Activated CD8-positive, alpha-beta memory T cell treated with anti-CD3 and anti-CD28 coated beads, Interleukin-2, amount 10 ng/mL, durations not matched to agents 7 days and 5 days (primary cell): ENCODE results near the gene TCF3. TPM values are rescaled to one million over a fixed set of nuclear protein-coding genes. Genes with fewer than 3 reads are reported as not detected.

Experiments used
- ATAC-seq: fragments of 150-1000 bp; cut with Tn5 transposase; one replicate; pipeline ENCODE4 v1.10.0; 2021; ENCODE audit warnings: moderate library complexity
- CTCF ChIA-PET: fragments of 350-600 bp; sonication (Branson Sonifier 250); formaldehyde crosslinking; loops from one replicate; lab custom pipeline; 2021; ENCODE audit warnings: antibody characterized with exemption; lab: Charles Lee
- DNase-seq: peaks from one replicate; pipeline ENCODE4 v3.0.0-alpha.2; 2020
- H3K27ac Mint-ChIP-seq: one replicate; pipeline ENCODE4 v1.8.0; 2021; ENCODE audit warnings: mild to moderate bottlenecking, mixed read lengths
- H3K27me3 Mint-ChIP-seq: one replicate; pipeline ENCODE4 v1.8.0; 2021; ENCODE audit warnings: mixed read lengths
- H3K36me3 Mint-ChIP-seq: one replicate; pipeline ENCODE4 v1.8.0; 2021; ENCODE audit warnings: mild to moderate bottlenecking, mixed read lengths
- H3K4me1 Mint-ChIP-seq: one replicate; pipeline ENCODE4 v1.8.0; 2021; ENCODE audit warnings: mixed read lengths
- H3K4me3 Mint-ChIP-seq: one replicate; pipeline ENCODE4 v1.8.0; 2021; ENCODE audit warnings: mild to moderate bottlenecking, moderate library complexity, mixed read lengths
- H3K9me3 Mint-ChIP-seq: one replicate; pipeline ENCODE4 v1.8.0; 2022; ENCODE audit warnings: low read depth, mixed read lengths
- total RNA-seq, 2 experiments: library from RNA; stranded (reverse); gene quantifications; one replicate each; pipeline ENCODE4 v1.2.3, GENCODE V29; 2021

Gene TCF3
- total RNA-seq, 2 experiments from 2014 or later = 116 to 124 TPM

DNA sequence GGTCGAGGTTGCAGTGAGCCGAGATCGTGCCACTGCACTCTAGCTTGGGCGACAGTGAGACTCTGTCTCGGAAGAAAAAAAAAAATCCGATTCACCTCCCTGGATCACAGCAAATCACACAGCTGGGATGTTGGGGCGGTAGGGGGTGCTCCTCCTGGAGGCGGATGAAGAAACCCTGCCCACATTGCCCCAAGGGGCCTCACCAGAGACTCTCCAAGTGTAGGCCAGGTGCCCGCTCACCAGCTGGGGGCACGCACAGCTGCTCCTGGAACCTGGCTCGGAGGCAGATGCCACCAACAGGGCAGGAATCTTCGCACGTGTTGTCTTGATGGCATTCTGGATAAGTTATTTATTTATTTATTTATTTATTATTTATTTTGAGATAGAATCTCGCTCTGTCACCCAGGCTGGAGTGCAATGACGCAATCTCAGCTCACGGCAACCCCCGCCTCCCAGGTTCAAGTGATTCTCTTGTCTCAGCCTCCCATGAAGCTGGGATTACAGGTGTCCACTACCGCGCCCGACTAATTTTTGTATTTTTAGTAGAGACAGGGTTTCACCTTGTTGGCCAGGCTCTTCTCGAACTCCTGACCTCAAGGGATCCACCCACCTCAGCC, 50.2 kb downstream of the TCF3 start:
- no peak overlapping the region for H3K4me3 Mint-ChIP-seq
- CTCF ChIA-PET = interaction anchor here (2.3 to 2.5 kb wide), 2 partner anchors 9 to 12 kb away, joined by 5 to 6 read pairs; partner anchors contain the start of gene MBD3
- H3K9me3 Mint-ChIP-seq = no peaks in the 10 kb centered on the region
- ATAC-seq = no peak
- no peak for DNase-seq
- no peak overlapping the region for H3K27ac Mint-ChIP-seq
- peaks cover 21% of the 10 kb centered on the region for H3K36me3 Mint-ChIP-seq
- H3K4me1 Mint-ChIP-seq = peaks cover 39% of the 10 kb centered on the region
- H3K27me3 Mint-ChIP-seq = no peaks in the 10 kb centered on the region

DNA sequence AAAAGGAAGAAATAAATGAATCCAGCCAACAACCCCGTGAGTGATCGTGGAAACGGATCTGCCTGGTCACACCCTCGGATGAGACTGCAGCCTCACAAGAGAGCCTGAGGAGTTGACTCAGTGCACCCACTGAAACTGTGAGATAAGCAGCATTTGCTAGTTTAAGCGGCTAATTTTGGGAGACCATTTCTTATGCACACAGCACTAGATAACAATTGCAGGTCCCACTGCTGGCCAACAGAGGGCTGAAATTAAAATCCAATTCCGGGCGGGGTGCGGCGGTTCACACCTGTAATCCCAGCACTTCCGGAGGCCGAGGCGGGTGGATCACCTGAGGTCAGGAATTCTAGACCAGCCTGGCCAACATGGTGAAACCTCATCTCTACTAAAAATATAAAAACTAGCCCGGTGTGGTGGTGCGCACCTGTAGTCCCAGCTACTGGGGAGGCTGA, 50.8 kb downstream of the TCF3 start:
- H3K27me3 Mint-ChIP-seq = no peaks in the 10 kb centered on the region
- H3K4me3 Mint-ChIP-seq = no peak overlapping the region
- CTCF ChIA-PET = interaction anchor here (2.3 to 2.5 kb wide), 2 partner anchors 8 to 11 kb away, joined by 5 to 6 read pairs; partner anchors contain the start of gene MBD3
- peaks cover 23% of the 10 kb centered on the region for H3K36me3 Mint-ChIP-seq
- no peaks in the 10 kb centered on the region for H3K9me3 Mint-ChIP-seq
- DNase-seq = no peak
- H3K27ac Mint-ChIP-seq = no peak overlapping the region
- ATAC-seq = no peak
- peaks cover 36% of the 10 kb centered on the region for H3K4me1 Mint-ChIP-seq

DNA sequence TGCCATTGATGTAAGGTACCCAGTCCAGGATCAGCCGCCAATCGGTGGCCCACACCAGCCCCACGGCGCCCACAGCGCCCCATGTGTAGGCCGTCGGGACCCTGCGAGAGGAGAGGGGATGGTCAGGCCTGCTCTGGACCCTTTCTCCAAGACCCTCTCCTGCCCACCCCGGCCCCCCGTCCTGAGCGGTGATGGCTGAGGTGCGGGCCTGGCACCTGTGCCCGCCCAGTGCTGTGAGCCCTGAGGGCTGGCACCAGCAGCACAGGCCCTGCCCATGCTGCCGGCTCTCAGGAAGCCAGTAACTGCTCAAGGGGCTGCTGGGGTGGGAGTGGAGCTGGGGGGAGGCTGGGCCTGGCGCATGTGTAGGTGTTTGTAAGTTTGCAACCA, 53.0 kb downstream of the TCF3 start:
- DNase-seq (no peak), ATAC-seq (no peak)
- CTCF ChIA-PET = no interaction called here
- H3K9me3 Mint-ChIP-seq = no peaks in the 10 kb centered on the region
- H3K4me3 Mint-ChIP-seq = no peak overlapping the region
- peaks cover 26% of the 10 kb centered on the region for H3K4me1 Mint-ChIP-seq
- H3K27me3 Mint-ChIP-seq = no peaks in the 10 kb centered on the region
- H3K36me3 Mint-ChIP-seq = peaks cover 25% of the 10 kb centered on the region
- no peak overlapping the region for H3K27ac Mint-ChIP-seq

DNA sequence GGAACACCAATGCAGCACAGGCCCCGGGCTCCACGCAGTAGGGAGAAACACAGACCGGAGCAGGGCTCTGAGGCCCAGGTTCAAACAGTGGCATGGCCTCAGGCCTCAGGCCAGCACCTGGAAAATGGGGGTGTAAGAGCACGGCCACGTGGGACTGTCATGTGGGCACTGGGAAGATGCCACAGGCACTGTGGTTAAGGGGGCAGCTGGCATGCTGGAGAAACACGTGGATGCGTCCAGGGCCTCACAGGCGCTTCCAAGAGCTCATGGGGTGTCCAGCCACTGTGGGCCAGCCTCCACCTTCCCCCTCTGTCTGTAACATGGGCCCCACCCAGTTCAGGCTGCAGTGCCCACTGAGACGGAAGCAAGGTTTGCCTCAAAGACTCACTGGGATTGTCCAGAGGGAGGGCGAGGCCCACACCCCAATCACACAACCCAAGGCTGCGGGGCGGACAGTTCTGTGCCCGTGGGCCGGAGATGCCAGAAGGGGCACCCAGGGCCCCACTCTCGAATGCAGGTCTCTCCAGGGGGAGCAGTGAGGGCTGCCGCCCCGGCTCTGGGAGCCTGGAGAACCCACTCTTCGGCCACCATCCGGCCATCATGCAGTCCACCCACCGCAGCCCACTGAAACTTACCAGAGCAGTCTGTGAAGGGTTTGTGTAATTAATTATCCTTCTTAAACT, 53.5 kb downstream of the TCF3 start:
- no peak for DNase-seq
- Mint-ChIP-seq H3K9me3 (no peaks in the 10 kb centered on the region), H3K4me1 (peaks cover 21% of the 10 kb centered on the region), H3K27ac (no peak overlapping the region), H3K4me3 (no peak overlapping the region), H3K27me3 (no peaks in the 10 kb centered on the region), H3K36me3 (peaks cover 25% of the 10 kb centered on the region)
- no peak for ATAC-seq
- CTCF ChIA-PET = no interaction called here

DNA sequence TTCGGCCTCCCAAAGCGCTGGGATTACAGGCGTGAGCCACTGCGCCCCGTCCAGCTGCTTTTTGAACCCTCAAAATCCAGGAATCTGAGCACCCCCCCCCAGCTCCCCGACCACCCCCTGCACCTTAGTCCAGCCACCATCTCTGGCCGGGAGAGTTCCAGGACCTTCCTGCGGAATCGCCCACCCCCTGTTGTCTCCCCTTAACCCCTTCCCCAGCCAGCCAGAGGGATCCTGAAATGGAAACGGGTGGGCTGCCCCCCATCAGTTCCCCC, 59.0 kb downstream of the TCF3 start:
- Mint-ChIP-seq H3K27ac (peak overlapping the region; percentile 83), H3K4me3 (peak overlapping the region; percentile 85)
- CTCF ChIA-PET = interaction anchor here (0.6 to 2.8 kb wide), 6 partner anchors 8 to 48 kb away, joined by 3 to 20 read pairs (median 5); partner anchors contain the start of gene UQCR11

DNA sequence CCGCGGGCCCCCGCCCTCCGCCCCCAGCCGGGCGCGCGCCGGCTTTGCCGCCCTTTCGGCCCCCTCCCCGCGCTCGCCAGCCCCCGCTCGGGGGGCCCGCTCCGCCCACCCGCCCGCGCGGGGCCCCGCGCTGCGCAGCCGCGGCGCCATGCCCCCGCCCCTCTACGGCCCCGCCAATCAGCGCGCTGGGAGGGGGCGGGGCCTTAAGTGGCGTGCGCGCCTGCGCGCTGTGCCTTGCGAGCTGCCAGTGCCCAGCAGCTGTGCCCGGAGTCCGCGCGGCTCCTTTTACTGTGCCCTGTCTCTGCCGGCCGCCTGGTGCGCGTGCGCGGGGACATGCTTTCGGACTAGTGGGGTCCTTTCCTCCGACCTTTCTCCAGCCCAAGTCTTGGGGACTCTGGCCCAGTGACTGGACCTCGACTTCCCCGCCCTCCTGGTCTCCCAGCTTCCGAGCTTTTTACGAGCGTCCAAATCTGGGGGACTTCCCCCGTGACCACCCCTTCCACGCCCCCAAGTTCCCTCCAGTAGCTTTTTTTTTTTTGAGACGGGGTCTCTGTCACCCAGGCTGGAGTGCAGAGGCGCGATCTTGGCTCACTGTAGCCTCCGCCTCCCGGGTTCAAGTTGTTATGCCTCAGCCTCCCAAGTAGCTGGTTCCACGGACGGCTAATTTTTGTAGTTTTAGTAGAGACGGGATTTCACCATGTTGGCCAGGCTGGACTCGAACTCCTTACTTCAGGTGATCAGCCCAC, 59.5 kb downstream of the TCF3 start, which contains the start of gene MBD3:
TSS of gene MBD3 (minus strand) at position 111 of the 746 bp plus-strand sequence. CDS start 234 bp downstream, outside the sequence.
- H3K36me3 Mint-ChIP-seq = peaks cover 13% of the 10 kb centered on the region
- H3K4me1 Mint-ChIP-seq = peaks cover 19% of the 10 kb centered on the region
- no peaks in the 10 kb centered on the region for H3K9me3 Mint-ChIP-seq
- peak within 1 kb of the TSS; percentile 89 for H3K27ac Mint-ChIP-seq
- H3K4me3 Mint-ChIP-seq = peak within 1 kb of the TSS; percentile 88
- CTCF ChIA-PET = interaction anchor here (0.6 to 2.8 kb wide), 8 partner anchors 9 to 79 kb away, joined by 3 to 20 read pairs (median 4); partner anchors contain the start of gene UQCR11
- ATAC-seq = peak; percentile 83
- no peaks in the 10 kb centered on the region for H3K27me3 Mint-ChIP-seq
- peak; percentile 91 for DNase-seq

More for the DNA sequence above, 59.0 kb downstream of the TCF3 start:
- Mint-ChIP-seq H3K9me3 (no peaks in the 10 kb centered on the region), H3K27me3 (no peaks in the 10 kb centered on the region), H3K4me1 (peaks cover 18% of the 10 kb centered on the region), H3K36me3 (peaks cover 14% of the 10 kb centered on the region)
- ATAC-seq (no peak), DNase-seq (no peak)

DNA sequence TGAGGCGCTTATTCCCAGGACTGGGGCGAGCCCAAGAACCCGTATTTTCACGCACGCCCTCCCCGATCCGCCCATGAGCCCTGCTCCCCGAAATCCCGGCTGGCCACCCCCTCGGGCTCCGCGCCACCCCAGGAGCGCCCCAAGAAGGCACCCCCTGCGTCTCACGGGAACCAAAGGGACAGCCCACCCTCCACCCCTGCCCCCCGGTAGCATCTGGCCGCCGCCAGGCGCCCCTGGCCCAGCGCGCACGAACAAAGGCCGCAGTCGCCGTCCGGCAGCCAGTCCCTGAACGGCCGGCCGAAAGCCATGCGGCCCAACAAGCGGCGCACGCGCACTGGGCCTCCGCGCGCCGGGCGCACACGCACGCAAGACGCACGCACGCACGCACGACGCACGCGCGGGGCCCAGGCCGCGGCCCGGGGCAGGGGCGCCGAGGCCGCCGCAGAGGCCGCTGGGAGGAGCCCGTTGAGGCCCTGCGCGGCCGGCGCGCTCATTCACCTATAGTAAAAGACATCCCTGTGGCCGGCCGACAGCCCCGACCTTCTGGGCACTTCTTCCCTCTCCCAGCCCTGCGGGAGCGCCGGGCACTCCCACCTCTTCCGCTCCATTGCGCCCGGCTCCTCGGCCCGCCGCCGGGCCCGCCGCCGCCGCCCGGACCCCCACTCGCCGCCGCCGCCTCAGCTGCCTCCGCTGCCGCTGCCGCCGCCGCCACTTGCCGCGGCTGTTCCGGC, 60.2 kb downstream of the TCF3 start:
- H3K9me3 Mint-ChIP-seq = no peaks in the 10 kb centered on the region
- H3K27ac Mint-ChIP-seq = peak overlapping the region; percentile 89
- DNase-seq = peak; percentile 86
- CTCF ChIA-PET = interaction anchor here (0.9 to 2.9 kb wide), 6 partner anchors 13 to 80 kb away, joined by 3 to 20 read pairs (median 8); partner anchors contain the start of gene UQCR11
- peaks cover 6% of the 10 kb centered on the region for H3K36me3 Mint-ChIP-seq
- peak overlapping the region; percentile 88 for H3K4me3 Mint-ChIP-seq
- H3K4me1 Mint-ChIP-seq = peaks cover 21% of the 10 kb centered on the region
- H3K27me3 Mint-ChIP-seq = no peaks in the 10 kb centered on the region
- peak; percentile 84 for ATAC-seq

DNA sequence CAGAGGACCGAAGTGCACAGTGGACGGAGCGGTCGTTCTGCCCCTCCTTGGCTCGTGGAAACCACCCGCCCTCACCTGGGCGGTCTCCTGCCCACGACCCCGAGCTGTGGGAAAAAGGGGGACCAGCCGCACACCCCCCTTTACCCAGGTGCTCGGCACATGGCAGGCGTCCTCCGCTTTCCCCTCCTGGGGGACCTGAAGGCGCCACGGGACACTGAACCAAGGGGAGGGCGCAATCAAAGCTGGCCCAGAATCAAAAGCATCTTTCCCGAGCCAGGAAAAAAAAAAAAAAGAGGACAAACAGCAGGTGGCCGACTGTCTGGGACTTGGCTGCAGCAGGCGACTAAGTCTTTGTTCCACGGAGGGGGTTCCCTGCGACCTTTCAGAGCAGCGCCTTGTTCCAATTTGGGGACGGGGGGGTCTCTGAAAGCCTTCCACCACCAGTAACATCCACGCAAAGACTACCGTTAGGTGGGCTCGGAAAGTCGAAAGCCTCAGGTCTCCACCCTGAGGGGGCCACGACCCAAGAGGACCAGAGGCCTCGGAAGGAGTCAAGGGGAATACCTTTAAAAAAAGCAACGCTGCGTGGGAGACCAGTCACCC, 60.9 kb downstream of the TCF3 start:
- Mint-ChIP-seq H3K9me3 (no peaks in the 10 kb centered on the region), H3K27me3 (no peaks in the 10 kb centered on the region), H3K4me3 (peak overlapping the region; percentile 88), H3K4me1 (peaks cover 21% of the 10 kb centered on the region), H3K27ac (peak overlapping the region; percentile 89), H3K36me3 (peaks cover 4% of the 10 kb centered on the region)
- ATAC-seq (no peak), DNase-seq (peak; percentile 47)
- CTCF ChIA-PET = interaction anchor here (0.6 to 2.9 kb wide), 11 partner anchors 10 to 245 kb away, joined by 3 to 11 read pairs (median 5); partner anchors contain the start of genes MEX3D and UQCR11

DNA sequence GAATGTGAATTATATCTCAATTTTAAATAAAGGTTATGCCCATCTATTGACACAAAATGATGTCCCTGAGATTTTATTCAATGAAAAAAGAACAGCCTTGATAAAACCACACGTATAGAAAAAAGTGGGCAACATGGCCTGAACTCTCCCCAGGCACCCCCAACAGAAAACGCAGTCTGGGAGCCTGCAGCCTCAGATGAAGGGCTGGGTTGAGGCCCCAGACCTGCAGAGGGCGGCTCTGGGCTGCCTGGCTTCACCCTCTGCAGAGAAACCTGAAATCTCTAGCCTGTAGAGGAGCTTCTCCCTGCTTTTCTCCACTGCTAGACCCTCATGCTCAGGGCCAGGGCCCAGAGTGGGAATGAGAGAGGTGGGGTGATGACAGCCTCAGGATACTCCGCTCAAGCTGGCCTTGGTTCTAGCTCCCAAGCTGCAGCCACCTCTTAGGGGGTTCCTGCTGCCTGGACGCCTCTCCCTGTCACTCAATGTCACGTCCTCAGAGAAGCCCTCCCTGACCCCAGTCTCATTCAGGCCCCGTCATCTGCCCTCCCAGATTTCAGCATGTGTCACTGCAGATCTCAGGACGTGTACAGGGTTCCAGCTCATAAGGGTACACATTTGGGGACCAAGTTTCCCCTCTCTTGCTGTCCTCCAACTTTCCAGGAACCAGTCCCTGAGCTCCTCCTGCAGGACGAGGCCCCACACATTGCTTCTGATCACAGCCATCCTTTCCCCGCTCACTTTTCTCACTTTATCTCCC, 61.6 kb downstream of the TCF3 start:
- ATAC-seq = peak; percentile 15
- H3K9me3 Mint-ChIP-seq = no peaks in the 10 kb centered on the region
- peak; percentile 65 for DNase-seq
- CTCF ChIA-PET = interaction anchor here (0.6 to 2.9 kb wide), 11 partner anchors 10 to 246 kb away, joined by 3 to 11 read pairs (median 5); partner anchors contain the start of genes MEX3D and UQCR11
- no peaks in the 10 kb centered on the region for H3K27me3 Mint-ChIP-seq
- H3K4me3 Mint-ChIP-seq = peak overlapping the region; percentile 88
- peak overlapping the region; percentile 89 for H3K27ac Mint-ChIP-seq
- peaks cover 21% of the 10 kb centered on the region for H3K4me1 Mint-ChIP-seq
- H3K36me3 Mint-ChIP-seq = peaks cover 8% of the 10 kb centered on the region

DNA sequence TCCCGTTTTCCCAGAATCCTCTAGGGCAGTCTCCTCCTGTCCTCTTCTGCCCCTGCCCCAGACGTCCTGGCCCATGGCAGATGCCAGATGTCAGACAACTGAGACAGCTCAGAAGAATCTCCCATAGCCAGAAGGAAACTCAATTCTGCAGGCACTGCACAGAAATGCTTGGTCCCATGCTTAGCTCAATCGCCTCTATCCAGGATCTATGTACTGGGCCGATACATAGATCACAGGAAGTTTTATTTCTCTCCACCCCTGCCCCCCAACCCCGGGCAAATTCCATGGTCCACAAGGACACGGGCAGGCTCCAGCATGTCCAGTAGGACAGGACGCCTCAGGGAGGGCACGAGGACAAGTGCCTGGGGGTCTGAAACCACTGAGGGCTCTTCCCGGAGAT, 64.5 kb downstream of the TCF3 start:
- Mint-ChIP-seq H3K4me3 (no peak overlapping the region), H3K36me3 (peaks cover 18% of the 10 kb centered on the region), H3K27ac (no peak overlapping the region), H3K4me1 (peaks cover 21% of the 10 kb centered on the region), H3K9me3 (no peaks in the 10 kb centered on the region), H3K27me3 (no peaks in the 10 kb centered on the region)
- CTCF ChIA-PET = interaction anchor here (0.7 to 1.1 kb wide), 2 partner anchors 17 to 432 kb away, joined by 3 read pairs; partner anchors contain the start of gene UQCR11
- ATAC-seq (no peak), DNase-seq (no peak)

DNA sequence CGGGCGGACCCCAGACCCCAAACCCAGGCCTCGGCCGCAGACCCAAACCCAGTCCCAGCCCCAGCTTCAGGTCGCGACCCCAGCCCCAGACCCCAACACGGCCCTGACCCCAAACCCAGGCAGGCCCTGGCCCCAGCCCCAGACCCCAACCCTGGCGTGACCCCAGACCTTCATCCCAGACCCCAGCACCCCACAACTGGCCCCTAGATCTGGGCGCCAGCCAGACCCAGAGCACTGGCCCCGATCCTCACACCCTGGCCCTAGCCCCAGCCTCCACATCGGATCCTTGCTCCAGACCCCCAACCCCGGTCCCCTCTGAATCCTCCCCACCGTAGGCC, 67.2 kb downstream of the TCF3 start:
- peaks cover 23% of the 10 kb centered on the region for H3K36me3 Mint-ChIP-seq

More for the DNA sequence above, 67.2 kb downstream of the TCF3 start:
- no peak for ATAC-seq
- no peaks in the 10 kb centered on the region for H3K27me3 Mint-ChIP-seq
- H3K9me3 Mint-ChIP-seq = no peaks in the 10 kb centered on the region
- CTCF ChIA-PET = no interaction called here
- no peak overlapping the region for H3K27ac Mint-ChIP-seq
- H3K4me3 Mint-ChIP-seq = no peak overlapping the region
- DNase-seq = no peak
- H3K4me1 Mint-ChIP-seq = peaks cover 9% of the 10 kb centered on the region
